GM18526 (cell line): Measurements from ENCODE around the gene LAPTM4A.

Source experiments
- POLR2A ChIP-seq: IDR thresholded peaks from 3 replicates; pipeline ENCODE4 v1.6.1; 2011; ENCODE audit not compliant: insufficient read length; ENCODE audit errors: extremely low read depth

The LAPTM4A gene

GRCh38 chr2:20080839-20081415 is 29.5 kb upstream of the LAPTM4A start:
- no peak for TF ChIP-seq POLR2A

- no peak for TF ChIP-seq POLR2A
These were observed 29.0 kb upstream of the LAPTM4A start for GRCh38 chr2:20080428-20080827.

- no peak for TF ChIP-seq POLR2A
These were observed 28.2 kb upstream of the LAPTM4A start for GRCh38 chr2:20079546-20080115.

- TF ChIP-seq POLR2A: no peak
These were observed 26.0 kb upstream of the LAPTM4A start for GRCh38 chr2:20077411-20077940.

GRCh38 chr2:20076757-20077156 is 25.3 kb upstream of the LAPTM4A start:
- no peak for TF ChIP-seq POLR2A

GRCh38 chr2:20074901-20075300 is 23.5 kb upstream of the LAPTM4A start:
- TF ChIP-seq POLR2A: no peak

- no peak for TF ChIP-seq POLR2A
These were observed 22.0 kb upstream of the LAPTM4A start for GRCh38 chr2:20073460-20073859.

GRCh38 chr2:20072436-20073158 is 21.2 kb upstream of the LAPTM4A start:
- TF ChIP-seq POLR2A: no peak

- no peak for TF ChIP-seq POLR2A
These were observed 20.3 kb upstream of the LAPTM4A start for GRCh38 chr2:20071397-20072383.

- no peak for TF ChIP-seq POLR2A
These were observed 18.3 kb upstream of the LAPTM4A start for GRCh38 chr2:20069756-20070155.

- TF ChIP-seq POLR2A: no peak
These were observed 16.7 kb upstream of the LAPTM4A start for GRCh38 chr2:20067992-20068584.

GRCh38 chr2:20065885-20066602 is 14.6 kb upstream of the LAPTM4A start:
- TF ChIP-seq POLR2A: no peak

GRCh38 chr2:20064841-20065240 is 13.4 kb upstream of the LAPTM4A start:
- no peak for TF ChIP-seq POLR2A

GRCh38 chr2:20064421-20064820 is 13.0 kb upstream of the LAPTM4A start:
- TF ChIP-seq POLR2A: no peak
